Measurements from ENCODE around the gene TLE4.

TLE4 gene

GRCh38 chr9:79657891-79658290 lies 86.1 kb downstream of the TLE4 start:
- no peaks in the 10 kb centered on the region for H3K9me3 Mint-ChIP-seq
- H3K27ac Mint-ChIP-seq = no peak overlapping the region
- no peaks in the 10 kb centered on the region for H3K27me3 Mint-ChIP-seq
- DNase-seq (no peak), ATAC-seq (no peak)
- H3K4me3 Mint-ChIP-seq = no peak overlapping the region
- H3K4me1 Mint-ChIP-seq = peaks cover 38% of the 10 kb centered on the region

GRCh38 chr9:79658926-79659325 lies 87.2 kb downstream of the TLE4 start:
- H3K4me3 Mint-ChIP-seq = no peak overlapping the region
- peak overlapping the region in 1 of 2 donors; percentile 30 for H3K27ac Mint-ChIP-seq
- no peaks in the 10 kb centered on the region for H3K27me3 Mint-ChIP-seq
- H3K9me3 Mint-ChIP-seq = no peaks in the 10 kb centered on the region
- ATAC-seq = peak; percentile 78
- peaks cover 48% of the 10 kb centered on the region for H3K4me1 Mint-ChIP-seq
- DNase-seq = peak; percentile 5 to 13

- Mint-ChIP-seq H3K27ac (no peak overlapping the region), H3K27me3 (no peaks in the 10 kb centered on the region), H3K4me3 (no peak overlapping the region), H3K9me3 (no peaks in the 10 kb centered on the region), H3K4me1 (peaks cover 60% of the 10 kb centered on the region)
- DNase-seq = no peak
- no peak for ATAC-seq
Observed at GRCh38 chr9:79660615-79661014, 88.8 kb downstream of the TLE4 start.

GRCh38 chr9:79661279-79661678 lies 89.5 kb downstream of the TLE4 start:
- no peak overlapping the region for H3K4me3 Mint-ChIP-seq
- H3K9me3 Mint-ChIP-seq = no peaks in the 10 kb centered on the region
- DNase-seq (no peak), ATAC-seq (no peak)
- peaks cover 66% of the 10 kb centered on the region for H3K4me1 Mint-ChIP-seq
- no peaks in the 10 kb centered on the region for H3K27me3 Mint-ChIP-seq
- peak overlapping the region in 1 of 2 donors; percentile 11 for H3K27ac Mint-ChIP-seq

GRCh38 chr9:79661886-79662536 lies 90.2 kb downstream of the TLE4 start:
- peak overlapping the region in 1 of 2 donors; percentile 81 for H3K27ac Mint-ChIP-seq
- no peaks in the 10 kb centered on the region for H3K9me3 Mint-ChIP-seq
- no peak for ATAC-seq
- H3K4me1 Mint-ChIP-seq = peaks cover 64% of the 10 kb centered on the region
- no peak for DNase-seq
- H3K27me3 Mint-ChIP-seq = no peaks in the 10 kb centered on the region
- no peak overlapping the region for H3K4me3 Mint-ChIP-seq

GRCh38 chr9:79662537-79662956 lies 90.8 kb downstream of the TLE4 start:
- H3K27ac Mint-ChIP-seq = peak overlapping the region; percentile 42 to 81
- ATAC-seq = no peak
- H3K27me3 Mint-ChIP-seq = no peaks in the 10 kb centered on the region
- no peak overlapping the region for H3K4me3 Mint-ChIP-seq
- no peaks in the 10 kb centered on the region for H3K9me3 Mint-ChIP-seq
- H3K4me1 Mint-ChIP-seq = peaks cover 59% of the 10 kb centered on the region
- DNase-seq = no peak

- Mint-ChIP-seq H3K27ac (peak overlapping the region in 1 of 2 donors; percentile 20), H3K27me3 (no peaks in the 10 kb centered on the region), H3K9me3 (no peaks in the 10 kb centered on the region), H3K4me1 (peaks cover 63% of the 10 kb centered on the region), H3K4me3 (no peak overlapping the region)
- DNase-seq (no peak), ATAC-seq (no peak)
Observed at GRCh38 chr9:79663300-79663699, 91.5 kb downstream of the TLE4 start.

- H3K4me3 Mint-ChIP-seq = no peak overlapping the region
- H3K4me1 Mint-ChIP-seq = peaks cover 60% of the 10 kb centered on the region
- H3K9me3 Mint-ChIP-seq = no peaks in the 10 kb centered on the region
- ATAC-seq (no peak), DNase-seq (no peak)
- no peak overlapping the region for H3K27ac Mint-ChIP-seq
- no peaks in the 10 kb centered on the region for H3K27me3 Mint-ChIP-seq
Observed at GRCh38 chr9:79663878-79664277, 92.1 kb downstream of the TLE4 start.

GRCh38 chr9:79664375-79664831 lies 92.6 kb downstream of the TLE4 start:
- H3K27ac Mint-ChIP-seq = no peak overlapping the region
- H3K9me3 Mint-ChIP-seq = no peaks in the 10 kb centered on the region
- ATAC-seq (no peak), DNase-seq (no peak)
- no peaks in the 10 kb centered on the region for H3K27me3 Mint-ChIP-seq
- H3K4me3 Mint-ChIP-seq = no peak overlapping the region
- peaks cover 59% of the 10 kb centered on the region for H3K4me1 Mint-ChIP-seq

GRCh38 chr9:79665369-79665768 lies 93.6 kb downstream of the TLE4 start:
- Mint-ChIP-seq H3K4me1 (peaks cover 59% of the 10 kb centered on the region), H3K9me3 (no peaks in the 10 kb centered on the region), H3K4me3 (no peak overlapping the region), H3K27me3 (no peaks in the 10 kb centered on the region), H3K27ac (no peak overlapping the region)
- DNase-seq = no peak
- ATAC-seq = no peak

GRCh38 chr9:79665931-79666330 lies 94.2 kb downstream of the TLE4 start:
- no peak for ATAC-seq
- no peak overlapping the region for H3K27ac Mint-ChIP-seq
- peaks cover 65% of the 10 kb centered on the region for H3K4me1 Mint-ChIP-seq
- H3K27me3 Mint-ChIP-seq = no peaks in the 10 kb centered on the region
- no peak overlapping the region for H3K4me3 Mint-ChIP-seq
- no peak for DNase-seq
- H3K9me3 Mint-ChIP-seq = no peaks in the 10 kb centered on the region

- DNase-seq = no peak
- Mint-ChIP-seq H3K27me3 (no peaks in the 10 kb centered on the region), H3K4me3 (no peak overlapping the region), H3K27ac (peak overlapping the region in 1 of 2 donors; percentile 84), H3K9me3 (no peaks in the 10 kb centered on the region), H3K4me1 (peaks cover 63% of the 10 kb centered on the region)
- ATAC-seq = no peak
Observed at GRCh38 chr9:79667120-79667519, 95.4 kb downstream of the TLE4 start.

GRCh38 chr9:79667817-79668436 lies 96.2 kb downstream of the TLE4 start:
- DNase-seq (no peak), ATAC-seq (no peak)
- Mint-ChIP-seq H3K27me3 (no peaks in the 10 kb centered on the region), H3K4me1 (peaks cover 63% of the 10 kb centered on the region), H3K4me3 (no peak overlapping the region), H3K9me3 (no peaks in the 10 kb centered on the region), H3K27ac (peak overlapping the region in 1 of 2 donors; percentile 54)

- ATAC-seq (no peak), DNase-seq (no peak)
- Mint-ChIP-seq H3K9me3 (no peaks in the 10 kb centered on the region), H3K4me1 (peaks cover 63% of the 10 kb centered on the region), H3K4me3 (no peak overlapping the region), H3K27me3 (no peaks in the 10 kb centered on the region), H3K27ac (peak overlapping the region in 1 of 2 donors; percentile 76)
Observed at GRCh38 chr9:79668956-79669355, 97.2 kb downstream of the TLE4 start.

GRCh38 chr9:79670269-79670961 lies 98.7 kb downstream of the TLE4 start:
- peaks cover 64% of the 10 kb centered on the region for H3K4me1 Mint-ChIP-seq
- no peak for ATAC-seq
- H3K4me3 Mint-ChIP-seq = no peak overlapping the region
- no peak for DNase-seq
- no peak overlapping the region for H3K27ac Mint-ChIP-seq
- H3K27me3 Mint-ChIP-seq = no peaks in the 10 kb centered on the region
- no peaks in the 10 kb centered on the region for H3K9me3 Mint-ChIP-seq

GRCh38 chr9:79671558-79671957 lies 99.8 kb downstream of the TLE4 start:
- Mint-ChIP-seq H3K27ac (no peak overlapping the region), H3K9me3 (no peaks in the 10 kb centered on the region), H3K4me3 (no peak overlapping the region), H3K27me3 (no peaks in the 10 kb centered on the region), H3K4me1 (peaks cover 57% of the 10 kb centered on the region)
- ATAC-seq (no peak), DNase-seq (no peak)

Measured in stimulated activated naive CD8-positive, alpha-beta T cell treated with anti-CD3 and anti-CD28 coated beads, Interleukin-15, amount 100 ng/mL, for 72 hours (primary cell).